Gastroesophageal sphincter (tissue), 3 donors: ENCODE measurements around the gene LHFPL3.

Experiments used
- EP300 ChIP-seq: sonication (generic); formaldehyde crosslinking; IDR thresholded peaks from one replicate; pipeline ENCODE4 v1.6.1; 2017; ENCODE audit warnings: antibody characterized with exemption, mild to moderate bottlenecking
- POLR2A ChIP-seq, 2 donors: fragments of 450-650 bp; IDR thresholded peaks; one replicate each; pipeline ENCODE4 v1.6.1; 2017; ENCODE audit warnings: antibody characterized with exemption in 2 of 2, mild to moderate bottlenecking in 2 of 2, moderate library complexity in 1 of 2
- TF ChIP-seq, protein P1 (sequence below), 4 experiments: fragments of 200-600 bp in 2 of 4; fragments of 450-650 bp in 2 of 4; sonication (generic) in 1 of 4; IDR thresholded peaks; one replicate each; pipeline ENCODE4 v1.5.1; 2017 to 2019; ENCODE audit warnings: antibody characterized with exemption in 4 of 4, mild to moderate bottlenecking in 2 of 4, moderate library complexity in 2 of 4

DNA sequence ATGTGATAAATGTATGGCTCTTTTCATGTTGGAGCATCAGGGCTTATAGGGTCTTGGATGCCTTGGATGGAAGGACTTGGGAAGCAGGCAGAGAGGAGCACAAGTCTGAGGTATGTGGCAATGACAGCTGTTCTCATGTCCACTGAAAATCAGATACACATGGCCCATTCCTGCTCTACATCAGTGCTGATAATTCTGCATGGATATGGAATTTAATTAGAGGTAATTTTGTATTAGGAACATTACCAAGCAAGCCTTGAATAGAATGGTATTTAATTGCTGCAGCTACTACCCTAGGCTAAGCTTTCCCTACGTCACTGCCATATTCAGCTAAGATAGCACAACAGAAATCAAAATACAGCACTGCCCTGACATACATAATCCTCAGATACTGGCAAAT lies 299.6 kb downstream of the LHFPL3 start:
- TF ChIP-seq, protein P1, sequence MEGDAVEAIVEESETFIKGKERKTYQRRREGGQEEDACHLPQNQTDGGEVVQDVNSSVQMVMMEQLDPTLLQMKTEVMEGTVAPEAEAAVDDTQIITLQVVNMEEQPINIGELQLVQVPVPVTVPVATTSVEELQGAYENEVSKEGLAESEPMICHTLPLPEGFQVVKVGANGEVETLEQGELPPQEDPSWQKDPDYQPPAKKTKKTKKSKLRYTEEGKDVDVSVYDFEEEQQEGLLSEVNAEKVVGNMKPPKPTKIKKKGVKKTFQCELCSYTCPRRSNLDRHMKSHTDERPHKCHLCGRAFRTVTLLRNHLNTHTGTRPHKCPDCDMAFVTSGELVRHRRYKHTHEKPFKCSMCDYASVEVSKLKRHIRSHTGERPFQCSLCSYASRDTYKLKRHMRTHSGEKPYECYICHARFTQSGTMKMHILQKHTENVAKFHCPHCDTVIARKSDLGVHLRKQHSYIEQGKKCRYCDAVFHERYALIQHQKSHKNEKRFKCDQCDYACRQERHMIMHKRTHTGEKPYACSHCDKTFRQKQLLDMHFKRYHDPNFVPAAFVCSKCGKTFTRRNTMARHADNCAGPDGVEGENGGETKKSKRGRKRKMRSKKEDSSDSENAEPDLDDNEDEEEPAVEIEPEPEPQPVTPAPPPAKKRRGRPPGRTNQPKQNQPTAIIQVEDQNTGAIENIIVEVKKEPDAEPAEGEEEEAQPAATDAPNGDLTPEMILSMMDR (IDR thresholded peaks at IDR 0.05): no peak
- TF ChIP-seq POLR2A (IDR thresholded peaks at IDR 0.05) (no peak), EP300 (no peak)
